Tibial artery (tissue), 4 donors: ENCODE results near the gene LOXL1.

Source experiments
- DNase-seq, 2 donors: peaks; one replicate each; pipeline ENCODE4 v3.0.0-alpha.2; 2019
- H3K27ac ChIP-seq, 2 donors: fragments of 200-600 bp; sonication (generic) in 1 of 2; 1 replicate in 1 of 2; 2 replicates in 1 of 2; pipeline ENCODE4 v1.5.1; 2018 to 2019; ENCODE audit warnings: mild to moderate bottlenecking in 1 of 2
- H3K27me3 ChIP-seq, 2 donors: fragments of 200-600 bp; sonication (generic) in 1 of 2; one replicate each; pipeline versions ENCODE4 v1.5.1 to v1.6.0; 2016 to 2019
- H3K36me3 ChIP-seq, 3 donors: fragments of 200-600 bp; sonication (generic) in 2 of 3; one replicate each; pipeline ENCODE4 v1.5.1; 2016 to 2019; ENCODE audit warnings: mild to moderate bottlenecking in 2 of 3
- H3K4me1 ChIP-seq, 4 donors: fragments of 200-600 bp; sonication (generic) in 2 of 4; 1 replicate in 3 of 4; 2 replicates in 1 of 4; pipeline ENCODE4 v1.5.1; 2016 to 2019
- H3K4me3 ChIP-seq, 2 donors: fragments of 200-600 bp; sonication (generic) in 1 of 2; 1 replicate in 1 of 2; 2 replicates in 1 of 2; pipeline ENCODE4 v1.5.1; 2018 to 2019; ENCODE audit warnings: mild to moderate bottlenecking in 2 of 2
- H3K9me3 ChIP-seq, 3 donors: fragments of 200-600 bp; sonication (generic) in 1 of 3; one replicate each; pipeline ENCODE4 v1.5.1; 2016 to 2019
- CTCF ChIP-seq, 2 experiments: fragments of 200-600 bp in 1 of 2; fragments of 450-650 bp in 1 of 2; IDR thresholded peaks; one replicate each; pipeline ENCODE4 v1.5.1; 2017 to 2019; ENCODE audit warnings: antibody characterized with exemption in 2 of 2, mild to moderate bottlenecking in 1 of 2, moderate library complexity in 1 of 2
- intact Hi-C: fragments of 100-400 bp; cut with DNase I; formaldehyde crosslinking; loops from one replicate; pipeline ENCODE4 v1.15.0; 2023; ENCODE audit warnings: low total_unique reads

Gene LOXL1

GRCh38 chr15:73930790-73931281 lies 4.6 kb downstream of the LOXL1 start:
- H3K27me3 ChIP-seq: no peaks in the 10 kb centered on the region
- H3K27ac ChIP-seq: peak overlapping the region; percentile 84 to 98
- H3K4me1 ChIP-seq: peaks cover 7 to 69% (median 43%) of the 10 kb centered on the region in 4 donors
- peak overlapping the region in 1 of 2 donors; percentile 3 for H3K4me3 ChIP-seq
- intact Hi-C loops: no loop called here
- DNase-seq: peak; percentile 81 to 93
- H3K9me3 ChIP-seq: no peaks in the 10 kb centered on the region
- TF ChIP-seq CTCF (IDR thresholded peaks at IDR 0.05): no peak
- no peaks in the 10 kb centered on the region for H3K36me3 ChIP-seq

GRCh38 chr15:73931441-73931840 lies 5.2 kb downstream of the LOXL1 start:
- Histone ChIP-seq H3K27ac (peak overlapping the region; percentile 84 to 98), H3K4me1 (peaks cover 7 to 72% (median 47%) of the 10 kb centered on the region in 4 donors), H3K9me3 (no peaks in the 10 kb centered on the region), H3K27me3 (no peaks in the 10 kb centered on the region), H3K4me3 (no peak overlapping the region), H3K36me3 (no peaks in the 10 kb centered on the region)
- no peak for TF ChIP-seq CTCF (IDR thresholded peaks at IDR 0.05)
- DNase-seq: peak in 1 of 2 donors; percentile 63
- intact Hi-C loops: no loop called here

- peak in 1 of 2 donors; percentile 15 for DNase-seq
- Histone ChIP-seq H3K9me3 (no peaks in the 10 kb centered on the region), H3K27me3 (no peaks in the 10 kb centered on the region), H3K4me3 (no peak overlapping the region), H3K27ac (peak overlapping the region; percentile 43 to 98), H3K36me3 (no peaks in the 10 kb centered on the region), H3K4me1 (peaks cover 7 to 83% (median 55%) of the 10 kb centered on the region in 4 donors)
- TF ChIP-seq CTCF (IDR thresholded peaks at IDR 0.05): no peak
- intact Hi-C loops: no loop called here
These were observed 6.3 kb downstream of the LOXL1 start for GRCh38 chr15:73932381-73933191.

GRCh38 chr15:73934281-73934680 lies 8.0 kb downstream of the LOXL1 start:
- intact Hi-C loops: no loop called here
- Histone ChIP-seq H3K36me3 (no peaks in the 10 kb centered on the region), H3K4me3 (no peak overlapping the region), H3K27ac (peak overlapping the region in 1 of 2 donors; percentile 98), H3K4me1 (peaks cover 4 to 79% (median 50%) of the 10 kb centered on the region in 4 donors), H3K27me3 (no peaks in the 10 kb centered on the region), H3K9me3 (no peaks in the 10 kb centered on the region)
- peak in 1 of 2 donors; percentile 53 for DNase-seq
- no peak for TF ChIP-seq CTCF (IDR thresholded peaks at IDR 0.05)

GRCh38 chr15:73935547-73935946 lies 9.3 kb downstream of the LOXL1 start:
- no peaks in the 10 kb centered on the region for H3K36me3 ChIP-seq
- no peak overlapping the region for H3K4me3 ChIP-seq
- H3K4me1 ChIP-seq: peaks cover 1 to 79% (median 50%) of the 10 kb centered on the region in 4 donors
- H3K27me3 ChIP-seq: no peaks in the 10 kb centered on the region
- peak in 1 of 2 donors; percentile 54 for DNase-seq
- H3K9me3 ChIP-seq: no peaks in the 10 kb centered on the region
- no peak for TF ChIP-seq CTCF (IDR thresholded peaks at IDR 0.05)
- peak overlapping the region in 1 of 2 donors; percentile 75 for H3K27ac ChIP-seq
- intact Hi-C loops: no loop called here
